Measurements from ENCODE around the gene ANKIB1. TPM values are rescaled to one million over a fixed set of nuclear protein-coding genes. Genes with fewer than 3 reads are reported as not detected.
A peak's percentile ranks its signal among the peaks of the same experiment; 100 is the strongest.
"Not testable (repeated sequence)": the region's sequence is repeated elsewhere in the genome, so short reads cannot be mapped to it uniquely, and the experiment has no call there.

ANKIB1 gene
- total and polyA plus RNA-seq, 4 donors: 3.9 to 14.8 (median 8.4) TPM

DNA sequence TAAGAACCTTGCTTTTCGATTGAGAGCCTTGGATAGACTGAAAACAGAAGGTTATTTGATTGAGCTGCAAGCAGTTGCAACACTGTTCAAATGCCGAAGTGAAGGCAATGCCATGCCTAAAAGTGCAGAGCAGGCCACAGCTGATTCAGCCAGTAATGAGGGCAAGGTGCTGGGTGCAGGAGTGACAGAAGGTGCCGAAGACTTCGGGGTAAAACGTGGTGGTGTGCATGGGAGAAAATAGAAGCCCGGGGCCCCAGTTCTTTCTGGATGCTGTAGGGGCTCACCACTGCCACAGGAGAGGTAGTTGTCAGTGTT is 157.9 kb downstream of the ANKIB1 start (continued):
- no peak for TF ChIP-seq HNF4G (IDR thresholded peaks at IDR 0.05)

DNA sequence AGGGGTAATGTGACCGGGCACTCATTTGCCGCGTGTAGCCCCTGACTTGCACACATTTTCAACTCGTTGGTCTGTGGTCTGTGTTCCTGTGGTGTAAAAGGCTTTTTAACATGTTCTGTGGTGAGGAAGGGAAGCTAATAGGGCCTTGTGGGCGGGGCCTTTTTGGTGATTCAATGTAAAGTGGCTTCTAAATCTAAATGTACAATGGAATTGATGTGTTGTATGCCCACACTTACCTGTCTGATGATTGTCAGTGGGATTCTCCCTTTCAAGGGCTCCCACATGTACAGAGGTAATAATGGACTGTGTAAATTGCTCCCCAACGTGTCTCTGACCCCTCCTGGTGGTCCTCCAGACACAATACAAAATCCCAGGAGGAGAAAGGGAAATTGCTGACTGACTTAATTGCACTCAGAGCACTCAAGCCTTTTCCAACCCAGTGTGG is 158.4 kb downstream of the ANKIB1 start:
- no peaks in the 10 kb centered on the region for H3K9me3 ChIP-seq (ENCODE audit: control insufficient read depth in 4 of 4, low read length in 3 of 4)
- H3K4me3 ChIP-seq (ENCODE audit: low read depth in 1 of 3, low read length in 3 of 3): no peak overlapping the region
- TF ChIP-seq RAD21 (IDR thresholded peaks at IDR 0.05) (peak in 1 of 2 donors; percentile 12), RXRA (IDR thresholded peaks at IDR 0.05) (no peak), HNF4A (conservative IDR thresholded peaks at IDR 0.05) (no peak), TAF1 (conservative IDR thresholded peaks at IDR 0.05) (no peak)
- H3K36me3 ChIP-seq (ENCODE audit: control insufficient read depth in 4 of 4, insufficient read depth in 3 of 4, low read depth in 1 of 4, low read length in 3 of 4): peaks cover 0 to 2% (median 0%) of the 10 kb centered on the region in 4 donors
- no peak overlapping the region for H3K27ac ChIP-seq (ENCODE audit: low read depth in 1 of 2, low read length in 2 of 2)
- peaks cover 0 to 7% (median 3%) of the 10 kb centered on the region in 4 donors for H3K4me1 ChIP-seq (ENCODE audit: control insufficient read depth in 4 of 4, insufficient read depth in 4 of 4, low read length in 3 of 4)
- 85% methylated on average over 6 of the region's 6 CpGs for WGBS
- DNase-seq (ENCODE audit: low spot score): no peak
- H3K9ac ChIP-seq (ENCODE audit: low read depth in 1 of 2, low read length in 2 of 2): no peak overlapping the region
- H3K27me3 ChIP-seq (ENCODE audit: control insufficient read depth in 4 of 4, insufficient read depth in 4 of 4, low read length in 3 of 4): no peaks in the 10 kb centered on the region

DNA sequence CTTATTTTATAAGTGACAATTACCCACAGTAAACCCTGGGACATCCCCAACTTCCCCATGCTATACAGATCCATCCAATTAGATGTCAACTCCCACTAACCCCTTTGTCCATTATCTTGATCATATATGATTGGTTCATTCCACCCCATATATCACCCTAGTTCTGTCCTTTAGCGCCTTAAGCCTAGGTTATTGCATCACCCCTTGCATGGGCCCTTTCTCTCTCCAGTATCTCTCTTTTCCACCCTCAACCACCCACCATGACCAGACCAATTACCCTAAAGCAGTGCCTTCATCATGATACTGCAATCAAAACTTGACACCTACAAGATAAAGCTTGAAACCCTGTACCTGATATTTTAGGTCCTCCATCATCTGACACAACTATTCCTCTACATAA is 163.6 kb downstream of the ANKIB1 start:
- Histone ChIP-seq H3K4me1 (ENCODE audit: control insufficient read depth in 4 of 4, insufficient read depth in 4 of 4, low read length in 3 of 4) (no peaks in the 10 kb centered on the region), H3K36me3 (ENCODE audit: control insufficient read depth in 4 of 4, insufficient read depth in 3 of 4, low read depth in 1 of 4, low read length in 3 of 4) (no peaks in the 10 kb centered on the region), H3K9me3 (ENCODE audit: control insufficient read depth in 4 of 4, low read length in 3 of 4) (no peaks in the 10 kb centered on the region), H3K27me3 (ENCODE audit: control insufficient read depth in 4 of 4, insufficient read depth in 4 of 4, low read length in 3 of 4) (peaks cover 0 to 3% (median 0%) of the 10 kb centered on the region in 4 donors), H3K9ac (ENCODE audit: low read depth in 1 of 2, low read length in 2 of 2) (no peak overlapping the region), H3K4me3 (ENCODE audit: low read depth in 1 of 3, low read length in 3 of 3) (no peak overlapping the region), H3K27ac (ENCODE audit: low read depth in 1 of 2, low read length in 2 of 2) (no peak overlapping the region)
- TF ChIP-seq EGR1 (IDR thresholded peaks at IDR 0.05; ENCODE audit: low read depth in 2 of 2): no peak
- TF ChIP-seq, protein P1, sequence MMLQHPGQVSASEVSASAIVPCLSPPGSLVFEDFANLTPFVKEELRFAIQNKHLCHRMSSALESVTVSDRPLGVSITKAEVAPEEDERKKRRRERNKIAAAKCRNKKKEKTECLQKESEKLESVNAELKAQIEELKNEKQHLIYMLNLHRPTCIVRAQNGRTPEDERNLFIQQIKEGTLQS (IDR thresholded peaks at IDR 0.05): no peak
- TF ChIP-seq YY1 (IDR thresholded peaks at IDR 0.05): no peak
- no peak for TF ChIP-seq SP1 (IDR thresholded peaks at IDR 0.05)
- no peak for DNase-seq (ENCODE audit: low spot score)
- 100% methylated on average over 1 of the region's 1 CpG for WGBS

DNA sequence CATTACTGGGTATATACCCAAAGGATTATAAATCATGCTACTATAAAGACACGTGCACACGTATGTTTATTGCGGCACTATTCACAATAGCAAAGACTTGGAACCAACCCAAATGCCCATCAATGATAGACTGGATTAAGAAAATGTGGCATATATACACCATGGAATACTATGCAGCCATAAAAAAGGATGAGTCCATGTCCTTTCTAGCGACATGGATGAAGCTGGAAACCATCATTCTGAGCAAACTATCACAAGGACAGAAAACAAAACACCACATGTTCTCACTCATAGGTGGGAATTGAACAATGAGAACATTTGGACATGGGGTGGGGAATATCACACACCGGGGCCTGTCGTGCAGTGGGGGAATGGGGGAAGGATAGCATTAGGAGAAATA is 164.4 kb downstream of the ANKIB1 start:
- not testable (repeated sequence) for DNase-seq (ENCODE audit: low spot score); H3K9me3 ChIP-seq (ENCODE audit: control insufficient read depth in 4 of 4, low read length in 3 of 4); H3K27ac ChIP-seq (ENCODE audit: low read depth in 1 of 2, low read length in 2 of 2); H3K36me3 ChIP-seq (ENCODE audit: control insufficient read depth in 4 of 4, insufficient read depth in 3 of 4, low read depth in 1 of 4, low read length in 3 of 4); H3K4me3 ChIP-seq (ENCODE audit: low read depth in 1 of 3, low read length in 3 of 3); H3K4me1 ChIP-seq (ENCODE audit: control insufficient read depth in 4 of 4, insufficient read depth in 4 of 4, low read length in 3 of 4); H3K27me3 ChIP-seq (ENCODE audit: control insufficient read depth in 4 of 4, insufficient read depth in 4 of 4, low read length in 3 of 4); H3K9ac ChIP-seq (ENCODE audit: low read depth in 1 of 2, low read length in 2 of 2)
- 87% methylated on average over 6 of the region's 6 CpGs for WGBS

DNA sequence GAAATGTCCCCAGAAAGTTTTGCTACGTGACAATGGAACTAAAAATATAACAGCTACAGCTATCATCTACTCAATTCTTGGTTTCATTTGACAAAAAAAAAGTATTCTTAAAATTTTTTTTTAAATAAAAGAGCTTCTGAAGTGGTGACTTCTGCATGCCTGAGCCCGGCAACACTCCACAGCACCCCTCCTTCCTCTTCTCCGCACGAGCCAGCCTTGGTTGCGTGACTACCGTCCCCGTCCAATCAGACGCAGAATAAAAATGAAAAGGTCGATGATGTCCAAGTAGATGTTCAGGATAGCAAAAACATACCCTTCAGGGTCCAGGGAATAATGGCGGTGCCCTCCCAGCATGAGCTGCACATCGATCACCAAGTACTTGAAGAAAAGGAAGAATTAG is 167.0 kb downstream of the ANKIB1 start:
- no peak overlapping the region for H3K4me3 ChIP-seq (ENCODE audit: low read depth in 1 of 3, low read length in 3 of 3)
- no peaks in the 10 kb centered on the region for H3K9me3 ChIP-seq (ENCODE audit: control insufficient read depth in 4 of 4, low read length in 3 of 4)
- DNase-seq (ENCODE audit: low spot score): no peak
- H3K4me1 ChIP-seq (ENCODE audit: control insufficient read depth in 4 of 4, insufficient read depth in 4 of 4, low read length in 3 of 4): no peaks in the 10 kb centered on the region
- no peaks in the 10 kb centered on the region for H3K36me3 ChIP-seq (ENCODE audit: control insufficient read depth in 4 of 4, insufficient read depth in 3 of 4, low read depth in 1 of 4, low read length in 3 of 4)
- WGBS: 89% methylated on average over 11 of the region's 11 CpGs
- peaks cover 0 to 3% (median 0%) of the 10 kb centered on the region in 4 donors for H3K27me3 ChIP-seq (ENCODE audit: control insufficient read depth in 4 of 4, insufficient read depth in 4 of 4, low read length in 3 of 4)
- no peak overlapping the region for H3K27ac ChIP-seq (ENCODE audit: low read depth in 1 of 2, low read length in 2 of 2)
- no peak overlapping the region for H3K9ac ChIP-seq (ENCODE audit: low read depth in 1 of 2, low read length in 2 of 2)
- TF ChIP-seq FOXA2 (IDR thresholded peaks at IDR 0.05) (no peak), YY1 (IDR thresholded peaks at IDR 0.05) (no peak), SP1 (IDR thresholded peaks at IDR 0.05) (no peak), RXRA (IDR thresholded peaks at IDR 0.05) (no peak), RAD21 (IDR thresholded peaks at IDR 0.05) (no peak), EGR1 (IDR thresholded peaks at IDR 0.05; ENCODE audit: low read depth in 2 of 2) (no peak), FOXA1 (IDR thresholded peaks at IDR 0.05) (no peak), JUND (IDR thresholded peaks at IDR 0.05) (no peak), HNF4G (IDR thresholded peaks at IDR 0.05) (no peak), HNF4A (conservative IDR thresholded peaks at IDR 0.05) (no peak), TAF1 (conservative IDR thresholded peaks at IDR 0.05) (no peak), GABPA (IDR thresholded peaks at IDR 0.05 in 1 of 2, conservative IDR thresholded peaks at IDR 0.05 in 1 of 2) (no peak), NR2F2 (IDR thresholded peaks at IDR 0.05) (no peak)
- TF ChIP-seq, protein P1 (IDR thresholded peaks at IDR 0.05): no peak
- TF ChIP-seq, protein P2, sequence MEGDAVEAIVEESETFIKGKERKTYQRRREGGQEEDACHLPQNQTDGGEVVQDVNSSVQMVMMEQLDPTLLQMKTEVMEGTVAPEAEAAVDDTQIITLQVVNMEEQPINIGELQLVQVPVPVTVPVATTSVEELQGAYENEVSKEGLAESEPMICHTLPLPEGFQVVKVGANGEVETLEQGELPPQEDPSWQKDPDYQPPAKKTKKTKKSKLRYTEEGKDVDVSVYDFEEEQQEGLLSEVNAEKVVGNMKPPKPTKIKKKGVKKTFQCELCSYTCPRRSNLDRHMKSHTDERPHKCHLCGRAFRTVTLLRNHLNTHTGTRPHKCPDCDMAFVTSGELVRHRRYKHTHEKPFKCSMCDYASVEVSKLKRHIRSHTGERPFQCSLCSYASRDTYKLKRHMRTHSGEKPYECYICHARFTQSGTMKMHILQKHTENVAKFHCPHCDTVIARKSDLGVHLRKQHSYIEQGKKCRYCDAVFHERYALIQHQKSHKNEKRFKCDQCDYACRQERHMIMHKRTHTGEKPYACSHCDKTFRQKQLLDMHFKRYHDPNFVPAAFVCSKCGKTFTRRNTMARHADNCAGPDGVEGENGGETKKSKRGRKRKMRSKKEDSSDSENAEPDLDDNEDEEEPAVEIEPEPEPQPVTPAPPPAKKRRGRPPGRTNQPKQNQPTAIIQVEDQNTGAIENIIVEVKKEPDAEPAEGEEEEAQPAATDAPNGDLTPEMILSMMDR (IDR thresholded peaks at IDR 0.05; ENCODE audit: low read depth, low read length, missing input control): no peak
- TF ChIP-seq, protein P3, sequence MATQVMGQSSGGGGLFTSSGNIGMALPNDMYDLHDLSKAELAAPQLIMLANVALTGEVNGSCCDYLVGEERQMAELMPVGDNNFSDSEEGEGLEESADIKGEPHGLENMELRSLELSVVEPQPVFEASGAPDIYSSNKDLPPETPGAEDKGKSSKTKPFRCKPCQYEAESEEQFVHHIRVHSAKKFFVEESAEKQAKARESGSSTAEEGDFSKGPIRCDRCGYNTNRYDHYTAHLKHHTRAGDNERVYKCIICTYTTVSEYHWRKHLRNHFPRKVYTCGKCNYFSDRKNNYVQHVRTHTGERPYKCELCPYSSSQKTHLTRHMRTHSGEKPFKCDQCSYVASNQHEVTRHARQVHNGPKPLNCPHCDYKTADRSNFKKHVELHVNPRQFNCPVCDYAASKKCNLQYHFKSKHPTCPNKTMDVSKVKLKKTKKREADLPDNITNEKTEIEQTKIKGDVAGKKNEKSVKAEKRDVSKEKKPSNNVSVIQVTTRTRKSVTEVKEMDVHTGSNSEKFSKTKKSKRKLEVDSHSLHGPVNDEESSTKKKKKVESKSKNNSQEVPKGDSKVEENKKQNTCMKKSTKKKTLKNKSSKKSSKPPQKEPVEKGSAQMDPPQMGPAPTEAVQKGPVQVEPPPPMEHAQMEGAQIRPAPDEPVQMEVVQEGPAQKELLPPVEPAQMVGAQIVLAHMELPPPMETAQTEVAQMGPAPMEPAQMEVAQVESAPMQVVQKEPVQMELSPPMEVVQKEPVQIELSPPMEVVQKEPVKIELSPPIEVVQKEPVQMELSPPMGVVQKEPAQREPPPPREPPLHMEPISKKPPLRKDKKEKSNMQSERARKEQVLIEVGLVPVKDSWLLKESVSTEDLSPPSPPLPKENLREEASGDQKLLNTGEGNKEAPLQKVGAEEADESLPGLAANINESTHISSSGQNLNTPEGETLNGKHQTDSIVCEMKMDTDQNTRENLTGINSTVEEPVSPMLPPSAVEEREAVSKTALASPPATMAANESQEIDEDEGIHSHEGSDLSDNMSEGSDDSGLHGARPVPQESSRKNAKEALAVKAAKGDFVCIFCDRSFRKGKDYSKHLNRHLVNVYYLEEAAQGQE (IDR thresholded peaks at IDR 0.05): no peak
- TF ChIP-seq, protein P4, sequence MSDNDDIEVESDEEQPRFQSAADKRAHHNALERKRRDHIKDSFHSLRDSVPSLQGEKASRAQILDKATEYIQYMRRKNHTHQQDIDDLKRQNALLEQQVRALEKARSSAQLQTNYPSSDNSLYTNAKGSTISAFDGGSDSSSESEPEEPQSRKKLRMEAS (IDR thresholded peaks at IDR 0.05): no peak
